Measurements from ENCODE around the gene GPD2.

GRCh38 chr2:156476021-156476849, 40.1 kb downstream of the GPD2 start:
- no peak for TF ChIP-seq CTCF (IDR thresholded peaks at IDR 0.05)
- TF ChIP-seq POLR2A (IDR thresholded peaks at IDR 0.05) = no peak

Measured in heart left ventricle (tissue), 13 donors.